HG03575 (cell line): ENCODE data around the gene RAD51D.
"Not testable (repeated sequence)": the region's sequence is repeated elsewhere in the genome, so short reads cannot be mapped to it uniquely, and the experiment has no call there.

Source experiments
- ATAC-seq: cut with Tn5 transposase; IDR thresholded peaks from one replicate; pipeline ENCODE4 v1.9.1; 2021; ENCODE audit not compliant: unreplicated experiment, insufficient number of reproducible peaks, low FRiP score; ENCODE audit errors: extremely low read depth

The RAD51D gene

GRCh38 chr17:35119370-35120165 is at the start of gene RAD51D:
RAD51D (minus strand) TSS chr17:35119860; CDS start chr17:35119613, 247 bp downstream.
- ATAC-seq = no peak

- ATAC-seq = no peak
Measured at GRCh38 chr17:35167666-35168065, 48.0 kb upstream of the RAD51D start.

GRCh38 chr17:35167046-35167445 is 47.4 kb upstream of the RAD51D start:
- no peak for ATAC-seq

- ATAC-seq = no peak
Measured at GRCh38 chr17:35166526-35166925, 46.9 kb upstream of the RAD51D start.

- ATAC-seq = no peak
Measured at GRCh38 chr17:35164716-35165115, 45.1 kb upstream of the RAD51D start.

GRCh38 chr17:35163886-35164285 is 44.2 kb upstream of the RAD51D start:
- no peak for ATAC-seq

- no peak for ATAC-seq
Measured at GRCh38 chr17:35162755-35163154, 43.1 kb upstream of the RAD51D start.

GRCh38 chr17:35161281-35161761 is 41.7 kb upstream of the RAD51D start:
- ATAC-seq = no peak

- no peak for ATAC-seq
Measured at GRCh38 chr17:35160354-35161201, 40.9 kb upstream of the RAD51D start.

- ATAC-seq = no peak
Measured at GRCh38 chr17:35159940-35160339, 40.3 kb upstream of the RAD51D start.

- no peak for ATAC-seq
Measured at GRCh38 chr17:35155246-35155645, 35.6 kb upstream of the RAD51D start.

- no peak for ATAC-seq
Measured at GRCh38 chr17:35154196-35155165, 34.8 kb upstream of the RAD51D start.

GRCh38 chr17:35152421-35153140 is 32.9 kb upstream of the RAD51D start:
- no peak for ATAC-seq

- not testable (repeated sequence) for ATAC-seq
Measured at GRCh38 chr17:35151080-35151479, 31.4 kb upstream of the RAD51D start.

GRCh38 chr17:35149941-35150340 is 30.3 kb upstream of the RAD51D start:
- no peak for ATAC-seq

GRCh38 chr17:35148144-35148543 is 28.5 kb upstream of the RAD51D start:
- no peak for ATAC-seq

GRCh38 chr17:35147375-35147905 is 27.8 kb upstream of the RAD51D start, which contains the start of gene UNC45B:
UNC45B (plus strand) TSS chr17:35147817; CDS start chr17:35148264, 447 bp downstream.
- ATAC-seq = no peak
